ENCODE data around the gene ALOX15.
"Not testable (repeated sequence)": the region's sequence is repeated elsewhere in the genome, so short reads cannot be mapped to it uniquely, and the experiment has no call there.

ALOX15 gene

GRCh38 chr17:4596636-4597380, 44.7 kb downstream of the ALOX15 start:
- H4K20me1 ChIP-seq (ENCODE audit: insufficient read depth): no peaks in the 10 kb centered on the region
- no peaks in the 10 kb centered on the region for H3K36me3 ChIP-seq (ENCODE audit: insufficient read depth)
- no peaks in the 10 kb centered on the region for H3K4me1 ChIP-seq (ENCODE audit: low read depth, poor library complexity, severe bottlenecking)
- no peak overlapping the region for H3K9ac ChIP-seq
- H2AFZ ChIP-seq (ENCODE audit: low read depth): no peak overlapping the region
- no peak overlapping the region for H3K27ac ChIP-seq
- H3K4me2 ChIP-seq: no peak overlapping the region
- peaks cover 40% of the 10 kb centered on the region; the same call in 1 of the 2 replicates for H3K27me3 ChIP-seq (ENCODE audit: insufficient read depth, low read depth)
- no peak for TF ChIP-seq CTCF (conservative IDR thresholded peaks at IDR 0.05; ENCODE audit: low read depth, low read length)
- no peak overlapping the region for H3K4me3 ChIP-seq (IDR thresholded peaks at IDR 0.05; ENCODE audit: insufficient read depth, low read depth, low read length)
- H3K79me2 ChIP-seq (ENCODE audit: insufficient read depth, low read depth): no peaks in the 10 kb centered on the region

- H3K4me1 ChIP-seq (ENCODE audit: low read depth, poor library complexity, severe bottlenecking); H4K20me1 ChIP-seq (ENCODE audit: insufficient read depth); H3K27ac ChIP-seq; H3K4me2 ChIP-seq; H3K9ac ChIP-seq; H3K4me3 ChIP-seq (IDR thresholded peaks at IDR 0.05; ENCODE audit: insufficient read depth, low read depth, low read length); H2AFZ ChIP-seq (ENCODE audit: low read depth); H3K79me2 ChIP-seq (ENCODE audit: insufficient read depth, low read depth); H3K36me3 ChIP-seq (ENCODE audit: insufficient read depth): not testable (repeated sequence)
- H3K27me3 ChIP-seq (ENCODE audit: insufficient read depth, low read depth): peaks cover 40% of the 10 kb centered on the region; the same call in 1 of the 2 replicates
These were observed 45.7 kb downstream of the ALOX15 start for GRCh38 chr17:4595685-4596342.

- Histone ChIP-seq H3K4me3 (IDR thresholded peaks at IDR 0.05; ENCODE audit: insufficient read depth, low read depth, low read length) (no peak overlapping the region), H3K36me3 (ENCODE audit: insufficient read depth) (no peaks in the 10 kb centered on the region), H3K27me3 (ENCODE audit: insufficient read depth, low read depth) (peaks cover 47% of the 10 kb centered on the region), H3K9ac (no peak overlapping the region), H2AFZ (ENCODE audit: low read depth) (no peak overlapping the region), H4K20me1 (ENCODE audit: insufficient read depth) (no peaks in the 10 kb centered on the region), H3K4me2 (no peak overlapping the region), H3K79me2 (ENCODE audit: insufficient read depth, low read depth) (no peaks in the 10 kb centered on the region), H3K4me1 (ENCODE audit: low read depth, poor library complexity, severe bottlenecking) (no peaks in the 10 kb centered on the region), H3K27ac (no peak overlapping the region)
- TF ChIP-seq CTCF (conservative IDR thresholded peaks at IDR 0.05; ENCODE audit: low read depth, low read length): no peak
These were observed 46.4 kb downstream of the ALOX15 start for GRCh38 chr17:4594931-4595684.

GRCh38 chr17:4594406-4594805, 47.1 kb downstream of the ALOX15 start:
- H4K20me1 ChIP-seq (ENCODE audit: insufficient read depth): no peaks in the 10 kb centered on the region
- no peak overlapping the region for H3K4me3 ChIP-seq (IDR thresholded peaks at IDR 0.05; ENCODE audit: insufficient read depth, low read depth, low read length)
- H3K36me3 ChIP-seq (ENCODE audit: insufficient read depth): no peaks in the 10 kb centered on the region
- no peak overlapping the region for H3K4me2 ChIP-seq
- peaks cover 45% of the 10 kb centered on the region for H3K27me3 ChIP-seq (ENCODE audit: insufficient read depth, low read depth)
- no peak overlapping the region for H3K9ac ChIP-seq
- H3K79me2 ChIP-seq (ENCODE audit: insufficient read depth, low read depth): no peaks in the 10 kb centered on the region
- no peak for TF ChIP-seq CTCF (conservative IDR thresholded peaks at IDR 0.05; ENCODE audit: low read depth, low read length)
- no peak overlapping the region for H3K27ac ChIP-seq
- H3K4me1 ChIP-seq (ENCODE audit: low read depth, poor library complexity, severe bottlenecking): no peaks in the 10 kb centered on the region
- no peak overlapping the region for H2AFZ ChIP-seq (ENCODE audit: low read depth)

Measured in KMS-11 (cell line).